ENCODE data around the gene GZF1. TPM values are rescaled to one million over a fixed set of nuclear protein-coding genes. Genes with fewer than 3 reads are reported as not detected.

The GZF1 gene
- total RNA-seq, 1 experiment from 2014 or later, result 17.0 TPM

DNA sequence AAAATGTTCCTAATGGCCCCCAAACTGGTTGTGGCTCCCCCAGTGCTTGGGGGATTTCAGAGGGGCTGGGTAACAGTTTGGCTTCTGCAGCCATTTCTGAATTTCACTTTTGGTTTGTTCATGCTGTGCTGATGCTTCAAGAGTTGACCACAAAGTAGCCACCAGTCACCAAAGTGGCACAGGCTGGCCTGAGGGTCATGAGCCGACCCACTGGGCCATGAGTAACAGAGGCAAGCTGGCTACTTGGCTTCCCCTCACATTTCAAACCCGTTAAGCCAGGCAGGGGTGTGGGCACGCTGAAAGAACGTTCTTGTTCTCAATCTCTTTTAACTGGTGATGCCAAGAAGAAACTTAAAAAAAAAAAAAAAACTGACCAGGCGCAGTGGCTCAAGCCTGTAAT, 26.5 kb upstream of the GZF1 start:
- H2BK20ac ChIP-seq (ENCODE audit: low read depth, low read length, poor library complexity, severe bottlenecking), result no peak overlapping the region
- TF ChIP-seq, protein P1, sequence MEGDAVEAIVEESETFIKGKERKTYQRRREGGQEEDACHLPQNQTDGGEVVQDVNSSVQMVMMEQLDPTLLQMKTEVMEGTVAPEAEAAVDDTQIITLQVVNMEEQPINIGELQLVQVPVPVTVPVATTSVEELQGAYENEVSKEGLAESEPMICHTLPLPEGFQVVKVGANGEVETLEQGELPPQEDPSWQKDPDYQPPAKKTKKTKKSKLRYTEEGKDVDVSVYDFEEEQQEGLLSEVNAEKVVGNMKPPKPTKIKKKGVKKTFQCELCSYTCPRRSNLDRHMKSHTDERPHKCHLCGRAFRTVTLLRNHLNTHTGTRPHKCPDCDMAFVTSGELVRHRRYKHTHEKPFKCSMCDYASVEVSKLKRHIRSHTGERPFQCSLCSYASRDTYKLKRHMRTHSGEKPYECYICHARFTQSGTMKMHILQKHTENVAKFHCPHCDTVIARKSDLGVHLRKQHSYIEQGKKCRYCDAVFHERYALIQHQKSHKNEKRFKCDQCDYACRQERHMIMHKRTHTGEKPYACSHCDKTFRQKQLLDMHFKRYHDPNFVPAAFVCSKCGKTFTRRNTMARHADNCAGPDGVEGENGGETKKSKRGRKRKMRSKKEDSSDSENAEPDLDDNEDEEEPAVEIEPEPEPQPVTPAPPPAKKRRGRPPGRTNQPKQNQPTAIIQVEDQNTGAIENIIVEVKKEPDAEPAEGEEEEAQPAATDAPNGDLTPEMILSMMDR (conservative IDR thresholded peaks at IDR 0.05), result no peak
- WGBS (ENCODE audit: extremely low coverage, insufficient read length, low lambda C conversion rate), result no CpG with 5 or more reads among the region's 5 CpGs

More for the DNA sequence above, 26.5 kb upstream of the GZF1 start:
- no peak overlapping the region for H3T11ph ChIP-seq (ENCODE audit: low read length)
- H3K14ac ChIP-seq (ENCODE audit: insufficient read depth, low read length), result no peak overlapping the region
- Mint-ChIP-seq H3K4me1 (peaks cover 8% of the 10 kb centered on the region in 2 experiments), H3K9me3 (no peaks in the 10 kb centered on the region), H3K27me3 (ENCODE audit: low read depth) (peaks cover 7% of the 10 kb centered on the region), H3K27ac (no peak overlapping the region), H3K36me3 (ENCODE audit: insufficient read depth in 1 of 3, low read depth in 3 of 3) (no peaks in the 10 kb centered on the region; a peak in 1 of 7 replicates), H3K4me3 (no peak overlapping the region)
- DNase-seq, result no peak
- H3K27ac ChIP-seq (ENCODE audit: insufficient read length, low read depth, low read length), result no peak overlapping the region
- H3K27me3 ChIP-seq (ENCODE audit: insufficient read depth, low read length), result no peaks in the 10 kb centered on the region
- H3K23ac ChIP-seq (ENCODE audit: insufficient read length, low read depth, low read length), result no peak overlapping the region
- H4K8ac ChIP-seq (replicated peaks; ENCODE audit: insufficient read length, low read depth, low read length), result no peak overlapping the region
- H2BK15ac ChIP-seq (ENCODE audit: low read depth, low read length), result no peak overlapping the region
- no peak overlapping the region for H3K4ac ChIP-seq (ENCODE audit: low read depth, low read length)
- H3K79me2 ChIP-seq (ENCODE audit: insufficient read depth, low read length), result no peaks in the 10 kb centered on the region
- H3K4me2 ChIP-seq (ENCODE audit: insufficient read depth, insufficient read length, low read length), result no peak overlapping the region
- H3K23me2 ChIP-seq (ENCODE audit: insufficient read length, low read depth, low read length, poor library complexity, severe bottlenecking), result no peaks in the 10 kb centered on the region
- no peaks in the 10 kb centered on the region for H3K79me1 ChIP-seq (ENCODE audit: insufficient read depth, low read depth, low read length, poor library complexity, severe bottlenecking)
- H4K20me1 ChIP-seq (ENCODE audit: control insufficient read depth, insufficient read depth, insufficient read length), result no peaks in the 10 kb centered on the region
- no peak overlapping the region for H2BK120ac ChIP-seq (ENCODE audit: low read depth, low read length, poor library complexity, severe bottlenecking)
- no peak overlapping the region for H2BK5ac ChIP-seq (ENCODE audit: insufficient read length, low read length)
- H3K9ac ChIP-seq (ENCODE audit: extremely low read depth, insufficient read length, low read length), result no peak overlapping the region
- no peak overlapping the region for H4K5ac ChIP-seq (ENCODE audit: insufficient read length, low read depth, low read length)
- no peak overlapping the region for H3K18ac ChIP-seq (ENCODE audit: insufficient read length, low read depth, low read length)
- H4K91ac ChIP-seq (ENCODE audit: insufficient read length, low read depth, low read length), result no peak overlapping the region
- H3K56ac ChIP-seq (ENCODE audit: insufficient read length, low read depth, low read length), result no peak overlapping the region
- no peak overlapping the region for H2AFZ ChIP-seq (ENCODE audit: low read length)
- H2BK12ac ChIP-seq (ENCODE audit: insufficient read length, low read depth, low read length), result no peak overlapping the region
- H3K4me1 ChIP-seq (ENCODE audit: insufficient read depth, low read length), result no peaks in the 10 kb centered on the region
- no peak overlapping the region for H2AK5ac ChIP-seq (ENCODE audit: insufficient read length, low read length)
- no peaks in the 10 kb centered on the region for H3K9me3 ChIP-seq (ENCODE audit: control insufficient read depth, low read depth, low read length)
